Esophagus (tissue), 2 donors: ENCODE results near the gene DNAJB4. TPM values are rescaled to one million over a fixed set of nuclear protein-coding genes. Genes with fewer than 3 reads are reported as not detected.

Experiments used
- H3K27ac ChIP-seq, 2 donors: one replicate each; pipeline ENCODE4 v1.5.1; 2013; ENCODE audit warnings: low read depth in 2 of 2, mild to moderate bottlenecking in 2 of 2, inconsistent platforms in 1 of 2, low read length in 1 of 2, moderate library complexity in 1 of 2
- H3K27me3 ChIP-seq, 2 donors: one replicate each; pipeline ENCODE4 v1.6.1; 2013; ENCODE audit warnings: low read length in 2 of 2, control low read depth in 1 of 2, mild to moderate bottlenecking in 1 of 2; ENCODE audit not compliant: insufficient read depth in 2 of 2, control insufficient read depth in 1 of 2
- H3K36me3 ChIP-seq, 2 donors: one replicate each; pipeline ENCODE4 v1.6.1; 2013; ENCODE audit warnings: low read length in 1 of 2; ENCODE audit not compliant: control insufficient read depth in 2 of 2, insufficient read depth in 2 of 2
- H3K4me1 ChIP-seq, 2 donors: one replicate each; pipeline ENCODE4 v1.6.1; 2013; ENCODE audit warnings: low read length in 1 of 2; ENCODE audit not compliant: control insufficient read depth in 2 of 2, insufficient read depth in 2 of 2
- H3K4me3 ChIP-seq, 2 donors: one replicate each; pipeline ENCODE4 v1.5.1; 2013; ENCODE audit warnings: low read length in 2 of 2, mild to moderate bottlenecking in 2 of 2, low read depth in 1 of 2, moderate library complexity in 1 of 2
- H3K9me3 ChIP-seq, 2 donors: one replicate each; pipeline ENCODE4 v1.6.1; 2013; ENCODE audit warnings: mild to moderate bottlenecking in 2 of 2, low read depth in 1 of 2, low read length in 1 of 2, moderate library complexity in 1 of 2; ENCODE audit not compliant: control insufficient read depth in 2 of 2, insufficient read depth in 1 of 2
- WGBS, 2 donors: extraction: QIAGEN DNeasy Blood & Tissue Kit; methylation state at CpG; one replicate each; pipeline ENCODE4 v1.1.7; 2013; 5-methylcytosine and 5-hydroxymethylcytosine counted together
- polyA plus RNA-seq, 2 donors: library from polyadenylated mRNA; stranded (reverse); fragments of 200-250 nt; gene quantifications; one replicate each; pipeline ENCODE4 v1.2.3, GENCODE V29; 2013
- donor health status: healthy with polysubstance abuse.
- donor health status: Bipolar disorder and iron deficiency.

DNAJB4 gene
- polyA plus RNA-seq, 2 donors, result 4.9 to 7.7 TPM

- no peaks in the 10 kb centered on the region for H3K36me3 ChIP-seq
- H3K9me3 ChIP-seq, result no peaks in the 10 kb centered on the region
- peaks cover 0 to 3% of the 10 kb centered on the region in 2 donors for H3K4me1 ChIP-seq
- no peak overlapping the region for H3K4me3 ChIP-seq
- 86 to 90% methylated on average over 4 of the region's 4 CpGs for WGBS, 2 donors
- H3K27ac ChIP-seq, result no peak overlapping the region
- H3K27me3 ChIP-seq, result no peaks in the 10 kb centered on the region
Observed at GRCh38 chr1:78029793-78030192, 25.1 kb downstream of the DNAJB4 start.

GRCh38 chr1:78032996-78033796 lies 28.5 kb downstream of the DNAJB4 start:
- Histone ChIP-seq H3K4me3 (no peak overlapping the region), H3K4me1 (peaks cover 0 to 3% of the 10 kb centered on the region in 2 donors), H3K27ac (peak overlapping the region; percentile 74 to 77), H3K27me3 (no peaks in the 10 kb centered on the region), H3K9me3 (no peaks in the 10 kb centered on the region), H3K36me3 (no peaks in the 10 kb centered on the region)
- 61 to 73% methylated on average over 4 of the region's 4 CpGs for WGBS, 2 donors

- Histone ChIP-seq H3K36me3 (no peaks in the 10 kb centered on the region), H3K4me3 (no peak overlapping the region), H3K27ac (peak overlapping the region; percentile 74 to 77), H3K4me1 (peaks cover 0 to 3% of the 10 kb centered on the region in 2 donors), H3K27me3 (no peaks in the 10 kb centered on the region), H3K9me3 (no peaks in the 10 kb centered on the region)
- WGBS, 2 donors, result 53 to 74% methylated on average over 3 of the region's 3 CpGs
Observed at GRCh38 chr1:78033797-78034172, 29.0 kb downstream of the DNAJB4 start.

GRCh38 chr1:78035121-78035520 lies 30.4 kb downstream of the DNAJB4 start:
- no peak overlapping the region for H3K4me3 ChIP-seq
- H3K36me3 ChIP-seq, result no peaks in the 10 kb centered on the region
- peaks cover 0 to 3% of the 10 kb centered on the region in 2 donors for H3K4me1 ChIP-seq
- no peaks in the 10 kb centered on the region for H3K9me3 ChIP-seq
- WGBS, 2 donors, result 88 to 94% methylated on average over 2 of the region's 2 CpGs
- no peaks in the 10 kb centered on the region for H3K27me3 ChIP-seq
- no peak overlapping the region for H3K27ac ChIP-seq

- no peak overlapping the region for H3K4me3 ChIP-seq
- H3K4me1 ChIP-seq, result peaks cover 0 to 3% of the 10 kb centered on the region in 2 donors
- H3K36me3 ChIP-seq, result no peaks in the 10 kb centered on the region
- no peaks in the 10 kb centered on the region for H3K27me3 ChIP-seq
- WGBS, 2 donors, result 76 to 82% methylated on average over 5 of the region's 5 CpGs
- H3K9me3 ChIP-seq, result no peaks in the 10 kb centered on the region
- H3K27ac ChIP-seq, result no peak overlapping the region
Observed at GRCh38 chr1:78036450-78036849, 31.7 kb downstream of the DNAJB4 start.

- H3K27ac ChIP-seq, result no peak overlapping the region
- peaks cover 0 to 2% of the 10 kb centered on the region in 2 donors for H3K9me3 ChIP-seq
- H3K27me3 ChIP-seq, result no peaks in the 10 kb centered on the region
- H3K36me3 ChIP-seq, result no peaks in the 10 kb centered on the region
- H3K4me3 ChIP-seq, result no peak overlapping the region
- WGBS, 2 donors, result 50 to 56% methylated on average over 2 of the region's 2 CpGs
- H3K4me1 ChIP-seq, result peaks cover 0 to 1% of the 10 kb centered on the region in 2 donors
Observed at GRCh38 chr1:78038071-78038470, 33.3 kb downstream of the DNAJB4 start.

GRCh38 chr1:78038491-78038939 lies 33.8 kb downstream of the DNAJB4 start:
- Histone ChIP-seq H3K27me3 (no peaks in the 10 kb centered on the region), H3K9me3 (peaks cover 0 to 2% of the 10 kb centered on the region in 2 donors), H3K4me1 (no peaks in the 10 kb centered on the region), H3K36me3 (no peaks in the 10 kb centered on the region), H3K4me3 (no peak overlapping the region), H3K27ac (no peak overlapping the region)

- H3K4me3 ChIP-seq, result no peak overlapping the region
- H3K9me3 ChIP-seq, result peaks cover 0 to 2% of the 10 kb centered on the region in 2 donors
- no peaks in the 10 kb centered on the region for H3K27me3 ChIP-seq
- H3K27ac ChIP-seq, result no peak overlapping the region
- H3K36me3 ChIP-seq, result no peaks in the 10 kb centered on the region
- H3K4me1 ChIP-seq, result no peaks in the 10 kb centered on the region
- 45 to 50% methylated on average over 3 of the region's 3 CpGs for WGBS, 2 donors
Observed at GRCh38 chr1:78040484-78041089, 35.8 kb downstream of the DNAJB4 start.

GRCh38 chr1:78043436-78043835 lies 38.7 kb downstream of the DNAJB4 start:
- no peak overlapping the region for H3K4me3 ChIP-seq
- H3K36me3 ChIP-seq, result no peaks in the 10 kb centered on the region
- no peak overlapping the region for H3K27ac ChIP-seq
- peaks cover 0 to 2% of the 10 kb centered on the region in 2 donors for H3K9me3 ChIP-seq
- 56 to 80% methylated on average over 3 of the region's 3 CpGs for WGBS, 2 donors
- no peaks in the 10 kb centered on the region for H3K27me3 ChIP-seq
- H3K4me1 ChIP-seq, result no peaks in the 10 kb centered on the region
